PC-9 (cell line): ENCODE measurements around the gene INSIG2. TPM values are rescaled to one million over a fixed set of nuclear protein-coding genes. Genes with fewer than 3 reads are reported as not detected.

Experiments
- BruUV-seq: library from RNA; stranded (reverse); fragments of 400-500 nt; replicated peaks from 2 replicates; lab custom pipeline; 2021; lab: Mats Ljungman, UMichigan
- CTCF ChIA-PET: fragments of 300-600 bp; sonication (Branson Sonifier 250); formaldehyde crosslinking; loops from one replicate; lab custom pipeline; 2022; ENCODE audit warnings: antibody characterized with exemption; lab: Charles Lee
- POLR2A ChIA-PET: fragments of 300-600 bp; sonication (Branson Sonifier 250); formaldehyde crosslinking; loops from one replicate; lab custom pipeline; 2022; ENCODE audit warnings: antibody characterized with exemption; ENCODE audit not compliant: unreplicated experiment; lab: Charles Lee
- DNase-seq, 2 experiments: peaks; one replicate each; pipeline versions ENCODE4 v3.0.0 to v3.0.0-alpha.2; 2015 to 2022; ENCODE audit warnings: mixed read lengths in 1 of 2
- H2AFZ ChIP-seq: fragments of 200-600 bp; sonication (generic); 2 replicates; pipeline ENCODE4 v1.8.1; 2017; ENCODE audit warnings: antibody characterized with exemption
- H3F3A ChIP-seq: fragments of 200-600 bp; sonication (generic); 2 replicates; pipeline ENCODE4 v1.8.1; 2017; ENCODE audit warnings: antibody characterized with exemption, mild to moderate bottlenecking, low read depth; ENCODE audit not compliant: insufficient read depth
- H3K27ac ChIP-seq: fragments of 200-600 bp; sonication (generic); 2 replicates; pipeline ENCODE4 v1.6.1; 2016; ENCODE audit warnings: mixed run types
- H3K27me3 ChIP-seq: fragments of 200-600 bp; sonication (generic); 2 replicates; pipeline ENCODE4 v1.6.1; 2016; ENCODE audit warnings: low read depth, mixed run types; ENCODE audit not compliant: insufficient read depth
- H3K36me3 ChIP-seq: fragments of 200-600 bp; sonication (generic); 2 replicates; pipeline ENCODE4 v1.6.1; 2016; ENCODE audit warnings: low read depth, mixed run types
- H3K4me1 ChIP-seq: fragments of 200-600 bp; sonication (generic); replicated peaks from 2 replicates; pipeline ENCODE4 v1.6.1; 2016; ENCODE audit warnings: mixed run types; ENCODE audit not compliant: insufficient read depth
- H3K4me2 ChIP-seq: fragments of 200-600 bp; sonication (generic); 2 replicates; pipeline ENCODE4 v1.6.1; 2017; ENCODE audit warnings: mixed run types
- H3K4me3 ChIP-seq: fragments of 200-600 bp; sonication (generic); 2 replicates; pipeline ENCODE4 v1.6.1; 2016; ENCODE audit warnings: mixed run types
- H3K79me2 ChIP-seq: fragments of 200-600 bp; sonication (generic); 2 replicates; pipeline ENCODE4 v1.6.1; 2017; ENCODE audit warnings: low read depth, mixed run types
- H3K9me2 ChIP-seq: fragments of 200-600 bp; sonication (generic); 2 replicates; pipeline ENCODE4 v1.8.1; 2017; ENCODE audit warnings: mild to moderate bottlenecking; ENCODE audit not compliant: insufficient read depth
- H3K9me3 ChIP-seq: fragments of 200-600 bp; sonication (generic); 2 replicates; pipeline ENCODE4 v1.8.1; 2016; ENCODE audit warnings: low read depth; ENCODE audit not compliant: insufficient read depth
- H4K20me1 ChIP-seq: fragments of 200-600 bp; sonication (generic); 2 replicates; pipeline ENCODE4 v1.8.1; 2017; ENCODE audit not compliant: insufficient read depth
- CTCF ChIP-seq: fragments of 200-600 bp; sonication (generic); conservative IDR thresholded peaks from 2 replicates; pipeline ENCODE4 v1.6.1; 2017; ENCODE audit warnings: mixed run types, antibody characterized with exemption, mild to moderate bottlenecking, moderate library complexity
- EZH2 ChIP-seq: fragments of 200-600 bp; sonication (generic); IDR thresholded peaks from 2 replicates; pipeline ENCODE4 v1.8.0; 2017; ENCODE audit warnings: antibody characterized with exemption, low read depth
- intact Hi-C: fragments of 100-400 bp; cut with micrococcal nuclease; formaldehyde crosslinking; loops from one replicate; pipeline ENCODE4 v1.10.0; 2022; ENCODE audit not compliant: unreplicated experiment
- total RNA-seq: library from RNA; stranded (reverse); gene quantifications from 2 replicates; pipeline ENCODE4 v1.2.3, GENCODE V29; 2021

The INSIG2 gene
- total RNA-seq, 1 experiment from 2014 or later, result 33.6 TPM

DNA sequence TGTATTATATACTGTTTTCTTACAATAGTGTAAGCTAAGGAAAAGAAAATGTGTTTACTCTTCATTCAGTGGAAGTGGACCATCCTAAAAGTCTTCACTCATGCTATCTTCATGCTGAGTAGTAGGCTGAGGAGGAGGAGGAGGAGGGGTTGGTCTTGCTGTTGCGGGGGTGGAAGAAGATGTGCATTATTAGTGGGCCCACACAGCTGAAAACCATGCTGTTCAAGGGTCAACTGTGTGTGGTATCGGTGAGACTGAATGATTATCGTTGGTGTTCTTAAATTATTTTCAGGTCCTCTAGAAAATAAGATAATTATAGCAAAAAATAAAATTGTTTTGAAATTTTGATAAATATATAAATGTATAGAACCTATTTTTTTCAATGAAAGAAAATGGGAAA, 22.0 kb downstream of the INSIG2 start:
- POLR2A ChIA-PET, result no interaction called here
- no TSS peak for BruUV-seq
- no peak for TF ChIP-seq EZH2
- TF ChIP-seq CTCF, result no peak
- intact Hi-C loops, result no loop called here
- Histone ChIP-seq H3K27ac (peak overlapping the region; percentile 40), H3K9me2 (no peaks in the 10 kb centered on the region), H3K79me2 (peaks cover 16% of the 10 kb centered on the region; the same call in 1 of the 2 replicates), H3K9me3 (peaks cover 4% of the 10 kb centered on the region; the same call in 1 of the 2 replicates), H3F3A (peaks cover 51% of the 10 kb centered on the region), H3K4me2 (no peak overlapping the region), H4K20me1 (no peaks in the 10 kb centered on the region), H3K27me3 (no peaks in the 10 kb centered on the region), H3K4me3 (no peak overlapping the region), H2AFZ (no peak overlapping the region), H3K36me3 (peaks cover 66% of the 10 kb centered on the region), H3K4me1 (peaks cover 45% of the 10 kb centered on the region)
- CTCF ChIA-PET, result no interaction called here
- peak in 1 of 2 experiments; percentile 32 for DNase-seq

DNA sequence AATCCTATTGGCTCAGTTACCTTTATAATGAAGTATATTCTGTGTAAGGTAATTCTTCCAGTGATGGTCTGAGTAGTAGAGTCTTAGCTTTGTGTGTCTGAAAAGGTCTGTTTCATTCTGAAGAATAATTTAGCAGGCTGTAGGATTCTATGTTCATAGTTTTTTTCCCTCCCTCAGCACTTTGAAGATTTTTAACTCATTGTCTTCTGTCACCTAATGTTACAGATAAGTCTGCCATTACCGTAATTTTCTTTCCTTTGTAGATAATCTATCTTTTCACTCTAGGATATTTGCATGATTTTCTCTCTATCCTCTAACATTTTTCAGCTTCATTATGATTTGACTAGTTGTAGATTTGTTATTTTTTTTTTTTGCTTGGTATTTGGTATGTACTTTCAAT, 22.7 kb downstream of the INSIG2 start:
- BruUV-seq, result no TSS peak
- H3K36me3 ChIP-seq, result peaks cover 59% of the 10 kb centered on the region
- peaks cover 45% of the 10 kb centered on the region for H3K4me1 ChIP-seq

GRCh38 chr2:118112771-118113334, 24.6 kb downstream of the INSIG2 start:
- H3K4me2 ChIP-seq, result peak overlapping the region; percentile 58
- H3K9me3 ChIP-seq, result peaks cover 4% of the 10 kb centered on the region; the same call in 1 of the 2 replicates
- peak overlapping the region; percentile 99 for H3K27ac ChIP-seq
- CTCF ChIA-PET, result no interaction called here
- no peak for TF ChIP-seq CTCF
- no peak for TF ChIP-seq EZH2
- no peaks in the 10 kb centered on the region for H3K9me2 ChIP-seq
- peaks cover 45% of the 10 kb centered on the region for H3K4me1 ChIP-seq
- H3K36me3 ChIP-seq, result peaks cover 40% of the 10 kb centered on the region
- intact Hi-C loops, result loop anchor here (1.0 to 2.0 kb wide), 5 partner anchors 10 to 72 kb away; partner anchors contain the start of gene INSIG2
- H3F3A ChIP-seq, result peaks cover 48% of the 10 kb centered on the region
- no peak overlapping the region for H2AFZ ChIP-seq
- H4K20me1 ChIP-seq, result no peaks in the 10 kb centered on the region
- 0 out of 2 replicates have a peak overlapping the region, but pooled peaks have one; percentile 4 for H3K4me3 ChIP-seq
- H3K27me3 ChIP-seq, result no peaks in the 10 kb centered on the region
- DNase-seq, result peak; percentile 67 to 100
- POLR2A ChIA-PET, result interaction anchor here (0.5 to 0.9 kb wide), 3 partner anchors 9 to 66 kb away, joined by 6 to 13 read pairs (median 6); no protein-coding TSS in a partner anchor
- H3K79me2 ChIP-seq, result peaks cover 16% of the 10 kb centered on the region; the same call in 1 of the 2 replicates
- no TSS peak for BruUV-seq

More for the DNA sequence above, 22.7 kb downstream of the INSIG2 start:
- no peak overlapping the region for H3K4me3 ChIP-seq
- H3K9me3 ChIP-seq, result peaks cover 4% of the 10 kb centered on the region; the same call in 1 of the 2 replicates
- TF ChIP-seq CTCF (no peak), EZH2 (no peak)
- CTCF ChIA-PET, result interaction anchor here (0.6 kb wide), 1 partner anchor 1248 kb away, joined by 6 read pairs; no protein-coding TSS in a partner anchor
- H3K27me3 ChIP-seq, result no peaks in the 10 kb centered on the region
- no peak for DNase-seq
- H3K79me2 ChIP-seq, result peaks cover 16% of the 10 kb centered on the region; the same call in 1 of the 2 replicates
- POLR2A ChIA-PET, result no interaction called here
- intact Hi-C loops, result no loop called here
- no peaks in the 10 kb centered on the region for H4K20me1 ChIP-seq
- peaks cover 48% of the 10 kb centered on the region for H3F3A ChIP-seq
- H3K27ac ChIP-seq, result peak overlapping the region; percentile 99
- H3K4me2 ChIP-seq, result 0 out of 2 replicates have a peak overlapping the region, but pooled peaks have one; percentile 8
- H2AFZ ChIP-seq, result no peak overlapping the region
- no peaks in the 10 kb centered on the region for H3K9me2 ChIP-seq
